ENCODE results near the gene BEGAIN. TPM values are rescaled to one million over a fixed set of nuclear protein-coding genes. Genes with fewer than 3 reads are reported as not detected.

BEGAIN gene
- total and polyA plus RNA-seq, 8 donors: 1.2 to 3.6 (median 2.0) TPM

DNA sequence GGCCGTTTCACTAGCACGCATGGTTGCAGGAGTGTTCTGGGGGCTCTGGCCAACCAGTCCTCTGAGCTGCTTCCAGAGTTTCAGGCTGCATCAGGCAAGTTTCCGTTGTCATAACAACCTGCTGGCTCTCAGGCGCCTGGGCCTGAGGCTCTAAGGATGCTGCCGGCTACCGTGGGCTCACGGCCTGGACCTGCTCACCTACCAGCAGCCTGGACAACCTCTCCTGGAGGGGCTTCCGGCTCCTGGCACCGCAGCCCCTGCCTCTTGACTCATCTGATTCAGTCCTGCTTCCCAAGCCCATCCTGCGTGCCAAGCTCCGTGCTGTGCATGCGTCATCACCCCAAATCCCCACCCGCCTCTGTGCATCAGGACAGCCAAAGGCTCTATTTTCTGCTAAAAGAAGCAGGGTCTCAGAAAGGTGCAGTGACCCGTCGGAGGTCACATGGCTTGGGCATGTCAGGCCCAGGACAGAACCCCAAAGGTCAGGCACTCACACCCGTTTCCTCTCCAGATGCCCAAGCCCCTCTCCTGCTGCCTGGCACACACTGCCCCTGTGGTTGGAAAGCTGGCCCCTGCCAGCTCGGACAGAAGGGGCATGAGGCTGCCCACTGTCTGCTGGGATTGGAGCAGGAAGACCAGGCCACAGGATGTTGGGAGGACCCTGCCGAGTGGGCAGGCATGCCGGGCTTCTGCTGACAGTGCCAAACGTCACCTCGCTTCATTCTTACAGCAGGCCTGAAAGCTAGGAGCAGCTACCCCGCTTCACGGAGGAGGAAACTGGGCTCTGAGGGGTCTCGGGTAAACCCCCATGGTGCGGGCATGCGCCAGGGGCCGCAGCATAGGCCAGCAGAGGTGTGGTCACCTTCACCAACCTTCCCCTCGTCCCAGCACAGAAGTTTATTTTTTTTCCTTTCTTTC lies 5.7 kb downstream of the BEGAIN start:
- no peak overlapping the region for H3K4me3 ChIP-seq
- TF ChIP-seq, protein P1, sequence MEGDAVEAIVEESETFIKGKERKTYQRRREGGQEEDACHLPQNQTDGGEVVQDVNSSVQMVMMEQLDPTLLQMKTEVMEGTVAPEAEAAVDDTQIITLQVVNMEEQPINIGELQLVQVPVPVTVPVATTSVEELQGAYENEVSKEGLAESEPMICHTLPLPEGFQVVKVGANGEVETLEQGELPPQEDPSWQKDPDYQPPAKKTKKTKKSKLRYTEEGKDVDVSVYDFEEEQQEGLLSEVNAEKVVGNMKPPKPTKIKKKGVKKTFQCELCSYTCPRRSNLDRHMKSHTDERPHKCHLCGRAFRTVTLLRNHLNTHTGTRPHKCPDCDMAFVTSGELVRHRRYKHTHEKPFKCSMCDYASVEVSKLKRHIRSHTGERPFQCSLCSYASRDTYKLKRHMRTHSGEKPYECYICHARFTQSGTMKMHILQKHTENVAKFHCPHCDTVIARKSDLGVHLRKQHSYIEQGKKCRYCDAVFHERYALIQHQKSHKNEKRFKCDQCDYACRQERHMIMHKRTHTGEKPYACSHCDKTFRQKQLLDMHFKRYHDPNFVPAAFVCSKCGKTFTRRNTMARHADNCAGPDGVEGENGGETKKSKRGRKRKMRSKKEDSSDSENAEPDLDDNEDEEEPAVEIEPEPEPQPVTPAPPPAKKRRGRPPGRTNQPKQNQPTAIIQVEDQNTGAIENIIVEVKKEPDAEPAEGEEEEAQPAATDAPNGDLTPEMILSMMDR (IDR thresholded peaks at IDR 0.05): no peak
- no peak overlapping the region for H3K27ac ChIP-seq
- peaks cover 0 to 5% of the 10 kb centered on the region in 2 donors for H3K9me3 ChIP-seq
- H3K36me3 ChIP-seq: no peaks in the 10 kb centered on the region
- DNase-seq (peak in 1 of 4 donors; percentile 68), ATAC-seq (no peak)
- peaks cover 0 to 18% of the 10 kb centered on the region in 2 donors for H3K27me3 ChIP-seq
- intact Hi-C loops (cut with DNase I): no loop called here
- peaks cover 0 to 5% of the 10 kb centered on the region in 2 donors for H3K4me1 ChIP-seq

DNA sequence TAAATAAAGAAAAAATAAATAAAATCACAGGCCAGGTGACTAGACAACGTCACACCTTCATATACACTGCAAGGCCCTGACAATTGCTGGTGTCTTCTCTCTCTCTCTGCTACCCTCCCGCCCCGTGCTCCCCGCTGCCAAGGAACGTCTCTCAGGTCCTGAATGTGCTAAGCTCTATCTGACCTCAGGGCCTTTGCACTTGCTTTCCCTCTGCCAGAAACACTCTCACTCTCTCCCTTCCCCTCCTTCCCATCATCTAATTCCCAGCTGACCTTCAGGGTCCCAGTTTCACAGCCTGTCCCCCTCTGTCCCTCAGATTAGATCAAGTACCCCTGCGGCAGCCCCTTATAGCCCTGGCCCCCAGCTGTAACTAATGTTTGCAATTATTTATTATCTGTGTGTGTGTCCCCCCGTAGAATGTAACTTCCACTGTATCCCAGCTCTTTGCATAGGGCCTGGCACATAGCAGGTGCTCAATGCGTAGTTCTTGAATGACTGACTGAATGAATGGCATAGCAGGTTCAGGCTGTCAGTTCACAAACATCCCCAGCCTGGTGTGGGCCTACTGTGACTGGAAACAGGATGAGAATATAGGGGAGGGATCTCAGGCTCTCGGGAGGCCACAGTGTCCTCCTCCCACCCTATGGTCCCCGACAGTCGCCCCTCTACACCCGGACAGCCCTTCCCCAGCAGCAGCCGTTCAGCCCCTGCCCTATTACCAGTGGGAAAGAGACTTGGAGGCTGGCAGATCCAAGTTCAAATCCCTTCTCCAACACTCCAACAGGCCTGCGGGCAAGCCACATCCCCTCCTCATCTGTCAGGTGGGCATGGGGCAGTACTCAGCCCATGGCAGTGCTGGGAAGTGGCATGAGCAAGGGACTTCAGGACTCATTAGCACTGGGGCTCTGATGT lies 6.6 kb downstream of the BEGAIN start:
- intact Hi-C loops (cut with DNase I): no loop called here
- DNase-seq: peak in 2 of 4 donors; percentile 13 to 37
- H3K4me3 ChIP-seq: no peak overlapping the region
- no peaks in the 10 kb centered on the region for H3K36me3 ChIP-seq
- peaks cover 0 to 5% of the 10 kb centered on the region in 2 donors for H3K9me3 ChIP-seq
- no peaks in the 10 kb centered on the region for H3K4me1 ChIP-seq
- no peak for ATAC-seq
- peaks cover 0 to 9% of the 10 kb centered on the region in 2 donors for H3K27me3 ChIP-seq
- no peak overlapping the region for H3K27ac ChIP-seq
- TF ChIP-seq, protein P1 (IDR thresholded peaks at IDR 0.05): no peak

DNA sequence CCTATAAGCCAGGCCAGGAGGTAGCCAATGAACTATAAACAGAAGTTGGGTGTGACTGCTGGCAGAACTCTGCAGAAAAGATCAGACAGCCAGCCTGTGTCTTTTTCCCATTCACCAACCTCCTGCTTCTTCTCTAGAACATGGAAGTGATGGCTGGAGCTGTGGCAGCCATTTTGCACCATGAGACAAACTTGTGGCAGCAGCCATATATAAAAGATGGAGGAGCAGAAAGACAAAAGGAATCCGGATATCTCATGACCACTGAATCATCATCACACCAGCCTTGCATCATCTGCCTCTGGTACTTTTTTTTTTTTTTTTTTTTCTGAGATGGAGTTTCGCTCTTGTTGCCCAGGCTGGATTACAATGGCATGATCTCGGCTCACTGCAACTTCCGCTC lies 8.7 kb downstream of the BEGAIN start:
- ATAC-seq: no peak
- TF ChIP-seq, protein P1 (IDR thresholded peaks at IDR 0.05): no peak
- H3K36me3 ChIP-seq: no peaks in the 10 kb centered on the region
- no peak overlapping the region for H3K4me3 ChIP-seq
- DNase-seq: no peak
- H3K9me3 ChIP-seq: peaks cover 0 to 5% of the 10 kb centered on the region in 2 donors
- no peak overlapping the region for H3K27ac ChIP-seq
- intact Hi-C loops (cut with DNase I): no loop called here
- peaks cover 0 to 11% of the 10 kb centered on the region in 2 donors for H3K27me3 ChIP-seq
- no peaks in the 10 kb centered on the region for H3K4me1 ChIP-seq

DNA sequence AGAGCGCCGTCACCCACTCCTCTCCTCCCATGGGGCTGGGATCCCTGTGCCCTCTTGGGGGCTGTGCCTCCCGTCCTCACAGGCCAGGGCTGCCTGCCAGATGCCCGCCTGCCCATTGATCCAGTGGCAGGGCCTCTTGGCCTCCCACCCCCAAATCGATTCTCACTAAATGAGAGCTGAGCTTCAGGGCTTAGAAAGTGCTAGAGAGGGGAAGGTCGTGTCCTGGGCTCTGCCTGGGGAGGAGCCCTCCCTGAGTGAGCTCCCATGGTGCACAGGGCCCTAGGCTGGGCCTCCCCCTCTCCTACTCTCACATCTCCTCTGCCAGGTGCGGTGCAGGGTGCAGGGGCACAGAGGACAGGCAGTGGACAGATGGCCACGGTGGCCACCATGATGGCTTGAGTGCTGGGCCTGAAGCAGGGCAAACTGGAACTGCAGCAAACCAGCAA lies 9.2 kb downstream of the BEGAIN start:
- TF ChIP-seq, protein P1 (IDR thresholded peaks at IDR 0.05): no peak
- Histone ChIP-seq H3K27me3 (peaks cover 0 to 17% of the 10 kb centered on the region in 2 donors), H3K4me3 (no peak overlapping the region), H3K36me3 (no peaks in the 10 kb centered on the region), H3K4me1 (no peaks in the 10 kb centered on the region), H3K27ac (no peak overlapping the region), H3K9me3 (peaks cover 0 to 5% of the 10 kb centered on the region in 2 donors)
- peak in 1 of 4 donors; percentile 43 for DNase-seq
- intact Hi-C loops (cut with DNase I): no loop called here
- ATAC-seq: no peak

Measured in left lung (tissue), 10 donors.